ENCODE measurements around the gene CMBL. TPM values are rescaled to one million over a fixed set of nuclear protein-coding genes. Genes with fewer than 3 reads are reported as not detected.
A peak's percentile ranks its signal among the peaks of the same experiment; 100 is the strongest.

The CMBL gene
- total and polyA plus RNA-seq, 2 of the 13 experiments (the other 11 are each of a cell fraction or from before 2014, with no cell fraction given): 11.5 to 17.0 TPM

DNA sequence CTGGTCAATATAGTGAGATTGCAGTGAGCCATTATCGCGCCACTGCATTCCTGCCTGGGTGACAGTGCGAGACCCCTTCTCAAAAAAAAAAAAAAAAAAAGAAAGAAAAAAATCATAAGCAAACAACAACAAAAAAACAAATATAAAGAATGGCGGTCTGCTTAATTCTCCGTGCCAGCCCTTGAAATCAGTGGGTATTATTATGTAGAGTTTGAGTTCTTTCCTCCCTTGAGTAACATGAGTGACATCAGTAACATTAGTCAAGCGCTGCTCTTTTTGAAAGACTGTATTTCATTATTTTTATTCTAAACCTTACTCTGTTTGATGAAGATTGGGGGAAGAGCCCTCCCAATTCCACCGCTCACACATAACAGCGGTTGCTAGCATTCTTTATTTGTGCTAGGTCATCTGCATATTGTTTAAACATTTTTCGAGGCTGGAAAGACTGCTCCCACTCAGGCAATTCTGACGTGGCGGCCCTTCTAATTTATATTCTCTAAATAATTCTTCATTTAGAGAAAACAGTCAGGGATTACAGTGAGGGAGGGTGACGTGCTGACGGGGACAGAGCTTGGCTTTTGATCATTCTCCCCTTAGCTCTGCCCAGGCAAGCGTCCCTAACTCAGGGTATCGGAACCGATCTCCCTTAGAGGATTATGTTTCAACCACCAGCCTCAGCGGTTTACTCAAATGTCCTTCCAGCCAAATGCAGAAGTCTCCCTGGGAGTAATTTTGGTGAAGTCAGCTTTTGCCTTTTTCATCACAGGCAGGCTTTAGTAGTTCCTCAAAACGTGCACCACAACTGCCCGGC lies 44.9 kb upstream of the CMBL start (continued):
- peak; percentile 16 for TF ChIP-seq XRCC5 (optimal IDR thresholded peaks at IDR 0.05; ENCODE audit: low read length)

DNA sequence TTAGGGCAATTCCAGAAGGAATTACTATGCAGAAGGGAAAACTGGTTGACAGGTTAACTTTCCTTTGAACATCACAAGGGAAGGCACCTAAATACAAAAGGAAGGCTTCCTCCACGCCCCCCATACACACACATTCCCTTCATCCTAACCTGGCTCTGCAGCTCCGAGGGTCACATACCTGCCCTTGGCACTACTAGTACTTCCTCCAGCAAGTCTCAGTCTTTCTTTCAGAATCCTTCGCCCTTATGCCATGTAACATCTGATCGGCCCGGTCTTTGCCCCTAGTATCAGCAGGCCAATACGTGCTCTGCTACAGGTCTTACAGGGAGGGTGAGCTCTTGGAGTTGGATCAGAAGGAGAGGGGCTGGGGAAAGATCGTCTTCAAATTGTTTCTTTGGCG lies 44.2 kb upstream of the CMBL start:
- no peak overlapping the region for H2AFZ ChIP-seq (ENCODE audit: low read length)
- peaks cover 33% of the 10 kb centered on the region for H3K79me2 ChIP-seq (ENCODE audit: insufficient read depth, low read length)
- ATAC-seq: no peak
- no peaks in the 10 kb centered on the region for H3K36me3 ChIP-seq (replicated peaks in 1 of 2; ENCODE audit: control insufficient read depth in 1 of 2, insufficient read depth in 2 of 2, low read length in 2 of 2)
- H3K4me2 ChIP-seq (ENCODE audit: low read depth, low read length): peak overlapping the region; percentile 95
- H3K27ac ChIP-seq (ENCODE audit: extremely low read length, insufficient read depth, low read length): no peak overlapping the region
- H3K9ac ChIP-seq (ENCODE audit: insufficient read depth, low read depth, low read length): no peak overlapping the region
- in situ Hi-C loops (cut with HindIII; ENCODE audit: extremely low pct_ligation_motif_present, low pct_unique_long_range_greater_than_20kb): no loop called here
- TF ChIP-seq PITX1 (CRISPR knock-in tag; IDR thresholded peaks at IDR 0.05) (no peak), ZNF644 (CRISPR knock-in tag; IDR thresholded peaks at IDR 0.05; ENCODE audit: low read depth) (0 out of 2 replicates have a peak, but pooled peaks have one; percentile 1)
- no peak overlapping the region for H3K4me3 ChIP-seq (replicated peaks in 1 of 3; ENCODE audit: insufficient read depth in 1 of 3, low read depth in 2 of 3, low read length in 3 of 3)
- intact Hi-C loops (cut with micrococcal nuclease; ENCODE audit: unreplicated experiment): loop anchor here (2.0 kb wide), 1 partner anchor 67 kb away; no protein-coding TSS in a partner anchor
- no peaks in the 10 kb centered on the region for H3K9me3 ChIP-seq (ENCODE audit: low read length)
- CTCF ChIA-PET (ENCODE audit: low intra/inter-chr PET ratio, low total read pairs): no interaction called here
- no peaks in the 10 kb centered on the region; a peak in 1 of 5 replicates for H3K27me3 ChIP-seq (ENCODE audit: control insufficient read depth in 1 of 2, insufficient read depth in 2 of 2, low read length in 2 of 2)
- no TSS peak for BruUV-seq (replicated peaks)
- WGBS (ENCODE audit: low lambda C conversion rate): 89% methylated on average over 8 of the region's 8 CpGs
- H4K20me1 ChIP-seq (ENCODE audit: insufficient read depth, low read length): peaks cover 19% of the 10 kb centered on the region
- FAIRE-seq: no peak
- no peak for DNase-seq (ENCODE audit: low spot score)
- peaks cover 29% of the 10 kb centered on the region for H3K4me1 ChIP-seq (ENCODE audit: insufficient read depth, low read length)
- POLR2A ChIA-PET: no interaction called here

DNA sequence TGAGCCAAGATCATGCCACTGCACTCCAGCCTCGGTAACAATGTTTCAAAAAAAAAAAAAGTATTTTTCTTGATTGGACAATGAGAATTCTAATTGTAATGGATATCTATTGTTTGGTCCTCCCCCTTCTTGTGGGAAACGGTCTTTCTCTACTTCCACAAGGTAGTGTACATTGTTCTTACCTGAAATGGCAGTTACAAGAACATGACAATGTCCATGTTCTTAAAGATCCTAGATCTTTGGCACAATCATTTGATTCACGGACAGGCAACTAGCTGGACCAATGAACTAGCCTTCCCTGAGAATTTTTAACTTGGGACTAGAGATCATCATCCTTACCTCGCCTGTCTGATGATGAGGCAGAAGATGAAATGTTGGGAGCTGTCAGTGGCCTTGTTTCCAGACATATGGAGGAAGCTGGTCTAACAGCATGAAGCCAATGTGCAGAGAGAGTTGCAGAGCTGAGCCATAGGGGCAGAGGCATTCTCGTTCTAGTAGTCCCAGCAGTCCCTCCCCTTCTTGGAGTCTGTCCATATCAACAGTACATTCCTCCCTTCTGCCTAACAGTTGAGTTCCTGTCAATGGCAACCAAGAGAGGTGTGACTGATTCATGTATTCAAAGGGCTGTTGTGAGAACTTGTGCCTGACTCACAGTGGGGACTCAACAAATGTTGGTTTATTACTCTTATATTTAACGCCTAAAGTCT lies 43.6 kb upstream of the CMBL start:
- WGBS (ENCODE audit: low lambda C conversion rate): 78% methylated on average over 5 of the region's 6 CpGs
- ATAC-seq: no peak
- CTCF ChIA-PET (ENCODE audit: low intra/inter-chr PET ratio, low total read pairs): no interaction called here

More for the DNA sequence above, 43.6 kb upstream of the CMBL start:
- no TSS peak for BruUV-seq (replicated peaks)
- Histone ChIP-seq H3K36me3 (replicated peaks in 1 of 2; ENCODE audit: control insufficient read depth in 1 of 2, insufficient read depth in 2 of 2, low read length in 2 of 2) (no peaks in the 10 kb centered on the region), H3K9me3 (ENCODE audit: low read length) (no peaks in the 10 kb centered on the region), H3K4me1 (ENCODE audit: insufficient read depth, low read length) (peaks cover 23% of the 10 kb centered on the region), H4K20me1 (ENCODE audit: insufficient read depth, low read length) (peaks cover 17% of the 10 kb centered on the region), H3K4me3 (replicated peaks in 1 of 3; ENCODE audit: insufficient read depth in 1 of 3, low read depth in 2 of 3, low read length in 3 of 3) (no peak overlapping the region), H3K4me2 (ENCODE audit: low read depth, low read length) (0 out of 2 replicates have a peak overlapping the region, but pooled peaks have one; percentile 95), H2AFZ (ENCODE audit: low read length) (no peak overlapping the region), H3K9ac (ENCODE audit: insufficient read depth, low read depth, low read length) (no peak overlapping the region), H3K79me2 (ENCODE audit: insufficient read depth, low read length) (peaks cover 27% of the 10 kb centered on the region), H3K27ac (ENCODE audit: extremely low read length, insufficient read depth, low read length) (no peak overlapping the region), H3K27me3 (ENCODE audit: control insufficient read depth in 1 of 2, insufficient read depth in 2 of 2, low read length in 2 of 2) (no peaks in the 10 kb centered on the region; a peak in 1 of 5 replicates)
- intact Hi-C loops (cut with micrococcal nuclease; ENCODE audit: unreplicated experiment) (no loop called here), in situ Hi-C loops (cut with HindIII; ENCODE audit: extremely low pct_ligation_motif_present, low pct_unique_long_range_greater_than_20kb) (no loop called here)
- DNase-seq (ENCODE audit: low spot score) (peak; percentile 41), FAIRE-seq (no peak)
- peak; percentile 11 for TF ChIP-seq TEAD3 (CRISPR knock-in tag; optimal IDR thresholded peaks at IDR 0.05; ENCODE audit: borderline replicate concordance)
- TF ChIP-seq USF2 (IDR thresholded peaks at IDR 0.05; ENCODE audit: low read depth, low read length): no peak
- no peak for TF ChIP-seq USF2 (CRISPR knock-in tag; IDR thresholded peaks at IDR 0.05; ENCODE audit: borderline replicate concordance)
- TF ChIP-seq ZNF644 (CRISPR knock-in tag; IDR thresholded peaks at IDR 0.05; ENCODE audit: low read depth): 0 out of 2 replicates have a peak, but pooled peaks have one; percentile 10
- TF ChIP-seq, protein P1, sequence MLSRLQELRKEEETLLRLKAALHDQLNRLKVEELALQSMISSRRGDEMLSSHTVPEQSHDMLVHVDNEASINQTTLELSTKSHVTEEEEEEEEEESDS (CRISPR knock-in tag; IDR thresholded peaks at IDR 0.05; ENCODE audit: borderline replicate concordance): no peak
- POLR2A ChIA-PET: no interaction called here

Data from HepG2 (cell line).